H9 (cell line): ENCODE results near the gene MAP7. TPM values are rescaled to one million over a fixed set of nuclear protein-coding genes. Genes with fewer than 3 reads are reported as not detected.

Experiments used
- DNase-seq: peaks from one replicate; pipeline ENCODE4 v3.0.0-alpha.2; 2017
- H2AFZ ChIP-seq: one replicate; pipeline ENCODE4 v1.6.1; 2013; ENCODE audit warnings: mild to moderate bottlenecking, low read length, control low read depth, moderate library complexity
- H2AK5ac ChIP-seq: 2 replicates; pipeline ENCODE4 v1.6.1; 2013; ENCODE audit warnings: low read length, control low read depth, mixed read lengths; ENCODE audit not compliant: insufficient read length
- H2BK120ac ChIP-seq: one replicate; pipeline ENCODE4 v1.6.1; 2013; ENCODE audit warnings: low read depth, mild to moderate bottlenecking, low read length, control low read depth, inconsistent platforms; ENCODE audit not compliant: poor library complexity, severe bottlenecking
- H2BK12ac ChIP-seq: 2 replicates; pipeline ENCODE4 v1.6.1; 2013; ENCODE audit warnings: low read length, control low read depth, mixed read lengths, low read depth; ENCODE audit not compliant: insufficient read length
- H2BK15ac ChIP-seq: 2 replicates; pipeline ENCODE4 v1.6.1; 2013; ENCODE audit warnings: low read depth, low read length, control low read depth
- H2BK20ac ChIP-seq: one replicate; pipeline ENCODE4 v1.6.1; 2013; ENCODE audit warnings: low read depth, mild to moderate bottlenecking, low read length, control low read depth, inconsistent platforms; ENCODE audit not compliant: poor library complexity, severe bottlenecking
- H2BK5ac ChIP-seq: 2 replicates; pipeline ENCODE4 v1.6.1; 2013; ENCODE audit warnings: low read length, control low read depth, mixed read lengths; ENCODE audit not compliant: insufficient read length
- H3K14ac ChIP-seq: 2 replicates; pipeline ENCODE4 v1.6.1; 2013; ENCODE audit warnings: low read length, control low read depth; ENCODE audit not compliant: insufficient read depth
- H3K18ac ChIP-seq: 2 replicates; pipeline ENCODE4 v1.6.1; 2013; ENCODE audit warnings: low read depth, mild to moderate bottlenecking, mixed read lengths, low read length, control low read depth; ENCODE audit not compliant: insufficient read length
- H3K23ac ChIP-seq: 2 replicates; pipeline ENCODE4 v1.6.1; 2013; ENCODE audit warnings: low read length, control low read depth, mixed read lengths, low read depth; ENCODE audit not compliant: insufficient read length
- H3K23me2 ChIP-seq: 2 replicates; pipeline ENCODE4 v1.6.1; 2013; ENCODE audit warnings: low read depth, mild to moderate bottlenecking, mixed read lengths, low read length, control low read depth; ENCODE audit not compliant: insufficient read length, poor library complexity, severe bottlenecking
- H3K27ac ChIP-seq: 2 replicates; pipeline ENCODE4 v1.5.1; 2013; ENCODE audit warnings: low read length, control low read depth, mixed read lengths, low read depth; ENCODE audit not compliant: insufficient read length
- H3K27me3 ChIP-seq: 2 replicates; pipeline ENCODE4 v1.6.1; 2013; ENCODE audit warnings: low read length, control low read depth, inconsistent platforms; ENCODE audit not compliant: insufficient read depth
- H3K4ac ChIP-seq: 2 replicates; pipeline ENCODE4 v1.6.1; 2013; ENCODE audit warnings: low read depth, mild to moderate bottlenecking, control low read depth, inconsistent platforms, low read length, moderate library complexity
- H3K4me1 ChIP-seq: 2 replicates; pipeline ENCODE4 v1.6.1; 2013; ENCODE audit warnings: low read length, control low read depth, inconsistent platforms; ENCODE audit not compliant: insufficient read depth
- H3K4me2 ChIP-seq: 2 replicates; pipeline ENCODE4 v1.6.1; 2013; ENCODE audit warnings: low read length, control low read depth, mixed read lengths; ENCODE audit not compliant: insufficient read length, insufficient read depth
- H3K56ac ChIP-seq: 2 replicates; pipeline ENCODE4 v1.6.1; 2013; ENCODE audit warnings: low read depth, mild to moderate bottlenecking, mixed read lengths, low read length, control low read depth; ENCODE audit not compliant: insufficient read length
- H3K79me1 ChIP-seq: 2 replicates; pipeline ENCODE4 v1.6.1; 2013; ENCODE audit warnings: low read depth, mild to moderate bottlenecking, moderate library complexity, low read length, control low read depth, inconsistent platforms; ENCODE audit not compliant: insufficient read depth, poor library complexity, severe bottlenecking
- H3K79me2 ChIP-seq: 2 replicates; pipeline ENCODE4 v1.6.1; 2013; ENCODE audit warnings: low read length, control low read depth, inconsistent platforms; ENCODE audit not compliant: insufficient read depth
- H3K9ac ChIP-seq: 2 replicates; pipeline ENCODE4 v1.6.1; 2013; ENCODE audit warnings: low read length, control low read depth, mixed read lengths; ENCODE audit not compliant: insufficient read length; ENCODE audit errors: extremely low read depth
- H3K9me3 ChIP-seq: one replicate; pipeline ENCODE4 v1.6.1; 2013; ENCODE audit warnings: low read depth, low read length, inconsistent platforms; ENCODE audit not compliant: control insufficient read depth
- H3T11ph ChIP-seq: one replicate; pipeline ENCODE4 v1.6.1; 2013; ENCODE audit warnings: mild to moderate bottlenecking, low read length, control low read depth, inconsistent platforms
- H4K20me1 ChIP-seq: one replicate; pipeline ENCODE4 v1.6.1; 2013; ENCODE audit not compliant: control insufficient read depth, insufficient read length, insufficient read depth
- H4K5ac ChIP-seq: 2 replicates; pipeline ENCODE4 v1.6.1; 2013; ENCODE audit warnings: low read depth, mild to moderate bottlenecking, mixed read lengths, low read length, control low read depth; ENCODE audit not compliant: insufficient read length
- H4K8ac ChIP-seq: replicated peaks from 2 replicates; pipeline ENCODE4 v1.6.1; 2013; ENCODE audit warnings: low read length, control low read depth, mixed read lengths, low read depth; ENCODE audit not compliant: insufficient read length
- H4K91ac ChIP-seq: 2 replicates; pipeline ENCODE4 v1.6.1; 2013; ENCODE audit warnings: low read depth, mild to moderate bottlenecking, moderate library complexity, mixed read lengths, low read length, control low read depth; ENCODE audit not compliant: insufficient read length
- H3K27ac Mint-ChIP-seq, 3 experiments: 2 replicates in 2 of 3; 3 replicates in 1 of 3; pipeline ENCODE4 v1.8.0; 2020 to 2021; ENCODE audit warnings: mixed read lengths in 3 of 3, mild to moderate bottlenecking in 1 of 3, moderate library complexity in 1 of 3
- H3K27me3 Mint-ChIP-seq: 2 replicates; pipeline ENCODE4 v1.8.0; 2021; ENCODE audit warnings: low read depth, mild to moderate bottlenecking, moderate library complexity, mixed read lengths
- H3K36me3 Mint-ChIP-seq, 3 experiments: 2 replicates in 2 of 3; 3 replicates in 1 of 3; pipeline ENCODE4 v1.8.0; 2020 to 2021; ENCODE audit warnings: low read depth in 3 of 3, mixed read lengths in 3 of 3; ENCODE audit not compliant: insufficient read depth in 1 of 3
- H3K4me1 Mint-ChIP-seq, 2 experiments: 2 replicates each; pipeline ENCODE4 v1.8.0; 2020; ENCODE audit warnings: mixed read lengths in 2 of 2
- H3K4me3 Mint-ChIP-seq, 2 experiments: 2 replicates in 1 of 2; 3 replicates in 1 of 2; pipeline ENCODE4 v1.8.0; 2020 to 2021; ENCODE audit warnings: mild to moderate bottlenecking in 2 of 2, mixed read lengths in 2 of 2, moderate library complexity in 1 of 2
- H3K9me3 Mint-ChIP-seq, 2 experiments: 2 replicates in 1 of 2; 3 replicates in 1 of 2; pipeline ENCODE4 v1.8.0; 2020; ENCODE audit warnings: mild to moderate bottlenecking in 2 of 2, mixed read lengths in 2 of 2, moderate library complexity in 1 of 2
- WGBS: extraction: QIAGEN DNeasy Blood & Tissue Kit; methylation state at CpG from one replicate; pipeline ENCODE4 v1.1.7; 2013; ENCODE audit warnings: missing lambda C conversion rate, low lambda C conversion rate, mixed read lengths; ENCODE audit not compliant: insufficient read length; ENCODE audit errors: extremely low coverage; 5-methylcytosine and 5-hydroxymethylcytosine counted together
- total RNA-seq: library from RNA; stranded (reverse); gene quantifications from 2 replicates; pipeline ENCODE4 v1.2.1, GENCODE V29; 2021
- TF ChIP-seq, protein P1 (sequence below): fragments of 200-600 bp; sonication (generic); conservative IDR thresholded peaks from 3 replicates; pipeline ENCODE4 v1.8.0; 2021; ENCODE audit warnings: antibody characterized with exemption, mild to moderate bottlenecking

The MAP7 gene
- total RNA-seq, 1 experiment from 2014 or later, result 51.1 TPM

DNA sequence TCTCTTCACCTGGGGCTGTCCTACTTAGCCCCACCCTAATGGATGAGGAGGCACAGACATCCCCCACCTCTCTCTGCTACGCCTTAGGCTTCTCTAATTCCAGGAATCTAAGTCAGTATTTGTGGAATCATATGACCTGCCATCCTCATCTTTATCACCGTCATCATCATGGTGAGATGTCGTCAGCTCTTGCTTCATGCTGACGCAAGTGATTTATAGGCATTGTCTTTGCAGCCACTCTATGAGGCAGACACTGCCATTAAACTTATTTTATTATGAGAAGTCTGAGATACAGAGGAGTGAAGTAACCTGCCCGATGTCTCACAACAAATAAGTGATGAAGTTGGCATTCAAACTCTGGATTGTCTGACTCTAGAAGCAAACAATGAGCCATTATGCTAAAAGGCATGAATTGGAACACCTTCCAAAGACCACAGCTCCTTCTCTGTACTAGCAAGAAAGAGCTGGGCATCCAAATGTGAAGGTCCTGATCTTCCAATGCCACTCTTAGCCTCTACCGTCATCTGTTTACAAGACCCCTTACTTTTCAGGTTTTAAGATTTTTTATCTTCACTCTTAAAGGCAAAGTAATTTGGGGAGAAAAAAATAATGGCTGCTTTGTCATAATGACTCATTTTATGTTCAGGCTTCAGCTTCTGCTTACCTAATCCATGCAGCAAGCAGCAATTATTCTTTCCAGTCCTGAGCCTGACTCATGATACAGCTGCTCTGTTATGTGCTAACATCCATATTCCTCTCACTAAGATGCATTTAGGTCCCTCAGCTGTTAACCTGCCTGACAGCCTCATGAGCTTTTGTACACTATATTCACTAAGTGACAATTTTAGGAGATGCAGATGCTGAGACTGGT is 146.9 kb downstream of the MAP7 start:
- H2AFZ ChIP-seq, result no peak overlapping the region
- H3K27me3 Mint-ChIP-seq, result no peaks in the 10 kb centered on the region
- H3K27ac ChIP-seq, result no peak overlapping the region
- TF ChIP-seq, protein P1, sequence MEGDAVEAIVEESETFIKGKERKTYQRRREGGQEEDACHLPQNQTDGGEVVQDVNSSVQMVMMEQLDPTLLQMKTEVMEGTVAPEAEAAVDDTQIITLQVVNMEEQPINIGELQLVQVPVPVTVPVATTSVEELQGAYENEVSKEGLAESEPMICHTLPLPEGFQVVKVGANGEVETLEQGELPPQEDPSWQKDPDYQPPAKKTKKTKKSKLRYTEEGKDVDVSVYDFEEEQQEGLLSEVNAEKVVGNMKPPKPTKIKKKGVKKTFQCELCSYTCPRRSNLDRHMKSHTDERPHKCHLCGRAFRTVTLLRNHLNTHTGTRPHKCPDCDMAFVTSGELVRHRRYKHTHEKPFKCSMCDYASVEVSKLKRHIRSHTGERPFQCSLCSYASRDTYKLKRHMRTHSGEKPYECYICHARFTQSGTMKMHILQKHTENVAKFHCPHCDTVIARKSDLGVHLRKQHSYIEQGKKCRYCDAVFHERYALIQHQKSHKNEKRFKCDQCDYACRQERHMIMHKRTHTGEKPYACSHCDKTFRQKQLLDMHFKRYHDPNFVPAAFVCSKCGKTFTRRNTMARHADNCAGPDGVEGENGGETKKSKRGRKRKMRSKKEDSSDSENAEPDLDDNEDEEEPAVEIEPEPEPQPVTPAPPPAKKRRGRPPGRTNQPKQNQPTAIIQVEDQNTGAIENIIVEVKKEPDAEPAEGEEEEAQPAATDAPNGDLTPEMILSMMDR, result no peak
- H2BK15ac ChIP-seq, result no peak overlapping the region
- no peak overlapping the region for H2BK12ac ChIP-seq
- H2BK5ac ChIP-seq, result no peak overlapping the region
- 0 out of 2 replicates have a peak, but pooled peaks cover 2% of the 10 kb centered on the region for H3K4me1 ChIP-seq
- H4K20me1 ChIP-seq, result no peaks in the 10 kb centered on the region
- no CpG with 5 or more reads among the region's 6 CpGs for WGBS
- H4K8ac ChIP-seq, result no peak overlapping the region
- peaks cover 2 to 3% of the 10 kb centered on the region in 2 experiments; a peak in 3 of 5 replicates for H3K9me3 Mint-ChIP-seq
- H3K4ac ChIP-seq, result no peak overlapping the region
- no peak overlapping the region for H3K9ac ChIP-seq
- H4K91ac ChIP-seq, result no peak overlapping the region
- H3K23me2 ChIP-seq, result no peaks in the 10 kb centered on the region
- no peak for DNase-seq
- H3K18ac ChIP-seq, result no peak overlapping the region
- no peak overlapping the region for H3K27ac Mint-ChIP-seq
- no peak overlapping the region for H2AK5ac ChIP-seq
- no peak overlapping the region for H3T11ph ChIP-seq
- H3K79me1 ChIP-seq, result no peaks in the 10 kb centered on the region
- H3K27me3 ChIP-seq, result no peaks in the 10 kb centered on the region
- H3K9me3 ChIP-seq, result no peaks in the 10 kb centered on the region
- H2BK20ac ChIP-seq, result no peak overlapping the region
- H2BK120ac ChIP-seq, result no peak overlapping the region
- no peak overlapping the region for H3K23ac ChIP-seq
- H3K36me3 Mint-ChIP-seq, result peaks cover 14 to 24% (median 18%) of the 10 kb centered on the region in 3 experiments
- H3K4me3 Mint-ChIP-seq, result no peak overlapping the region
- H3K14ac ChIP-seq, result no peak overlapping the region
- no peak overlapping the region for H3K56ac ChIP-seq
- H3K4me1 Mint-ChIP-seq, result peaks cover 0 to 6% of the 10 kb centered on the region in 2 experiments; a peak in 3 of 4 replicates
- H4K5ac ChIP-seq, result no peak overlapping the region
- H3K4me2 ChIP-seq, result no peak overlapping the region
- H3K79me2 ChIP-seq, result no peaks in the 10 kb centered on the region
